Lower leg skin (tissue), 3 donors: ENCODE measurements around the gene WFDC12.

ENCODE experiments used
- POLR2A ChIP-seq, 2 donors: fragments of 450-650 bp; IDR thresholded peaks; one replicate each; pipeline ENCODE4 v1.6.1; 2016 to 2017; ENCODE audit warnings: antibody characterized with exemption in 2 of 2, mild to moderate bottlenecking in 1 of 2, moderate library complexity in 1 of 2
- TF ChIP-seq, protein P1 (sequence below), 3 donors: fragments of 450-650 bp; IDR thresholded peaks; one replicate each; pipeline ENCODE4 v1.5.1; 2016; ENCODE audit warnings: antibody characterized with exemption in 3 of 3, mild to moderate bottlenecking in 3 of 3, moderate library complexity in 2 of 3

DNA sequence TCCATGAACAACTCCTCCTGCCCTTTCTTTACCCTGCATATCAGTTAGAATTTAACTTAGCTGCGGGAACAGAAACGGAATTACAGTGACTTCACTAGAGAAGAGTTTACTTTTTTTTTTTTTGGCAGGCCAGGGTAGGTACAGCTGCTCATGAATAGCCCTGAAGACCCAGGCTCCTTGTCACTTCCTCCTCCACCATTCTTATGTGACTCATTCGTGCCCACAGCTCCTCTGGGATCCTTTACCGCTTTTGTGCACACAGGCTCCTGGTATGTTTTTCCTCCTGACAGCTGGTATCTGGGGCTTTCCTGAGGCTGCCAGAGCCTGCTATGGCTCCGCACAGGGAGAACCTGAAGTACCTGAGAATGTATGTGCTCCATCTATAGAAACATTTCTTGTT lies 19.5 kb downstream of the WFDC12 start:
- TF ChIP-seq, protein P1, sequence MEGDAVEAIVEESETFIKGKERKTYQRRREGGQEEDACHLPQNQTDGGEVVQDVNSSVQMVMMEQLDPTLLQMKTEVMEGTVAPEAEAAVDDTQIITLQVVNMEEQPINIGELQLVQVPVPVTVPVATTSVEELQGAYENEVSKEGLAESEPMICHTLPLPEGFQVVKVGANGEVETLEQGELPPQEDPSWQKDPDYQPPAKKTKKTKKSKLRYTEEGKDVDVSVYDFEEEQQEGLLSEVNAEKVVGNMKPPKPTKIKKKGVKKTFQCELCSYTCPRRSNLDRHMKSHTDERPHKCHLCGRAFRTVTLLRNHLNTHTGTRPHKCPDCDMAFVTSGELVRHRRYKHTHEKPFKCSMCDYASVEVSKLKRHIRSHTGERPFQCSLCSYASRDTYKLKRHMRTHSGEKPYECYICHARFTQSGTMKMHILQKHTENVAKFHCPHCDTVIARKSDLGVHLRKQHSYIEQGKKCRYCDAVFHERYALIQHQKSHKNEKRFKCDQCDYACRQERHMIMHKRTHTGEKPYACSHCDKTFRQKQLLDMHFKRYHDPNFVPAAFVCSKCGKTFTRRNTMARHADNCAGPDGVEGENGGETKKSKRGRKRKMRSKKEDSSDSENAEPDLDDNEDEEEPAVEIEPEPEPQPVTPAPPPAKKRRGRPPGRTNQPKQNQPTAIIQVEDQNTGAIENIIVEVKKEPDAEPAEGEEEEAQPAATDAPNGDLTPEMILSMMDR (IDR thresholded peaks at IDR 0.05): no peak
- no peak for TF ChIP-seq POLR2A (IDR thresholded peaks at IDR 0.05)
